GM20000 (cell line): Measurements from ENCODE around the gene STKLD1.

Source experiments
- DNase-seq: peaks from one replicate; pipeline ENCODE4 v3.0.0; 2012; ENCODE audit warnings: low spot score
- CTCF ChIP-seq: IDR thresholded peaks from 2 replicates; pipeline ENCODE4 v1.5.1; 2012; ENCODE audit warnings: mild to moderate bottlenecking, control low read depth; ENCODE audit errors: extremely low read depth, missing control alignments

Gene STKLD1

GRCh38 chr9:133428617-133429101, 52.5 kb downstream of the STKLD1 start:
- DNase-seq = peak; percentile 88

GRCh38 chr9:133429214-133429613, 53.0 kb downstream of the STKLD1 start:
- peak; percentile 66 for DNase-seq
- TF ChIP-seq CTCF = no peak

More at GRCh38 chr9:133428617-133429101, 52.5 kb downstream of the STKLD1 start:
- TF ChIP-seq CTCF = no peak

DNA sequence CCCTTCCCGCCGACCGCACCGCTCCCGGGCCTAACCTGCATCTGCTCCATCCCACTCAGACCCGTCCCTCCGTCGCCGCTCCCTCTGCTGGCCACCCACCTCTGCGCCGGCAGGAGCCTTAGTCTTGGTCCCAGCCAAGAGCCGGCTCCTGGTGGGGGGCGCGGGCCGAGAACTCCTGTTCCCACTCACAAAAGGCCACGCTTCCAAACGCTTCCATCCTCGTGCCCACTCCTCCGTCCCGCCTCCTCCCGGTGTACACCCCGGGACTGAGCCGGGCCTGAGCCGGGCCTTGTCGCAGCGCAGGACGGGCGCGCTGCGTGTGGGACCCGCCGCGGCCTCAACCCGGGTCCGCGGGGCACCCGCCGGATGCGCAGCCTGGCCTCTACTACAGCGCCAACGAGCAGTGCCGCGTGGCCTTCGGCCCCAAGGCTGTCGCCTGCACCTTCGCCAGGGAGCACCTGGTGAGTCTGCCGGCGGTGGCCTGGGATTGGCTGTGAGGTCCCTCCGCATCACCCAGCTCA, 53.5 kb downstream of the STKLD1 start:
- no peak for TF ChIP-seq CTCF
- DNase-seq = peak; percentile 85

DNA sequence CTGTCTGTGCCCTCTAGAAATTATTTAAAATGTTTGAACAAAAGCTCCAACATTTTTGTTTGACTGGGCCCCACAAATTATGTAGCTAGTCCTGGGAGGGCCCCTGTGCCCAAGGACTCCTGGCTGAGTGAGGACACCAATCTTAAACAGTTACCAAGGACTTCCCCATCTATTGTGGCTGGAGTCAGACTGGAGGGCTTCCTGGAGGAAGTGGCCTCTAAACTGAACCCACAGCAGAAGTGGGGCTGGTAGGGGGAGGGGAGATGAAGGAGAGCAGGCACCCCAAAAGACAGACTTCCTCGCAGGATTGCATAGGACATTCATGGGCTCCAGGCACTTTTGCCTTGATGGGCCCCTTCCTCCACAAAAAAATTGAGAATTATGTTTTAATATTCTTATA, 54.1 kb downstream of the STKLD1 start:
- DNase-seq = peak; percentile 24
- no peak for TF ChIP-seq CTCF

- DNase-seq = no peak
- TF ChIP-seq CTCF = no peak
Observed at GRCh38 chr9:133433351-133433843, 57.2 kb downstream of the STKLD1 start.

DNA sequence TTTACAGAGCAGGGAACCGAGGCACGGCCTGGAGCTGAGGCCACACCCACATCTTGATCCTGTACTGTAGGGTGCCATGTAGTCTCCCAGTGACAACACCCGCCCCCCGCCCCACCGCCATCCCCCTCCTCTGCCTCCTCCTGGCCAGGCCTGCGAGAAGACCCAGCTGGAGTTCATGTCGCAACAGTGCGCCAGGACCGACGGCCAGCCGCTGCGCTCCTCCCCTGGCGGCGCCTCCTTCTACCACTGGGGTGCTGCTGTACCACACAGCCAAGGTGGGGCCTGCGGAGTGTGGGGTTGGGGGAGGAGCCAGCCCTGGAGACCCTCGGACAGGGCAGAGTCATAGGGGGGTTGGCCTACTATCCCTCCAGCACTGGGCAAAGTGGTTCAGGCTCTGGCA, 60.5 kb downstream of the STKLD1 start:
- TF ChIP-seq CTCF = no peak
- DNase-seq = no peak

- peak; percentile 8 for TF ChIP-seq CTCF
- no peak for DNase-seq
Observed at GRCh38 chr9:133437753-133438531, 61.8 kb downstream of the STKLD1 start.
